Dedifferentiated amniotic fluid mesenchymal stem cell (primary cell): Measurements from ENCODE around the gene USP34.

Source experiments
- DNase-seq: peaks from one replicate; pipeline ENCODE4 v3.0.0-alpha.2; 2016; ENCODE audit errors: extremely low spot score

The USP34 gene

DNA sequence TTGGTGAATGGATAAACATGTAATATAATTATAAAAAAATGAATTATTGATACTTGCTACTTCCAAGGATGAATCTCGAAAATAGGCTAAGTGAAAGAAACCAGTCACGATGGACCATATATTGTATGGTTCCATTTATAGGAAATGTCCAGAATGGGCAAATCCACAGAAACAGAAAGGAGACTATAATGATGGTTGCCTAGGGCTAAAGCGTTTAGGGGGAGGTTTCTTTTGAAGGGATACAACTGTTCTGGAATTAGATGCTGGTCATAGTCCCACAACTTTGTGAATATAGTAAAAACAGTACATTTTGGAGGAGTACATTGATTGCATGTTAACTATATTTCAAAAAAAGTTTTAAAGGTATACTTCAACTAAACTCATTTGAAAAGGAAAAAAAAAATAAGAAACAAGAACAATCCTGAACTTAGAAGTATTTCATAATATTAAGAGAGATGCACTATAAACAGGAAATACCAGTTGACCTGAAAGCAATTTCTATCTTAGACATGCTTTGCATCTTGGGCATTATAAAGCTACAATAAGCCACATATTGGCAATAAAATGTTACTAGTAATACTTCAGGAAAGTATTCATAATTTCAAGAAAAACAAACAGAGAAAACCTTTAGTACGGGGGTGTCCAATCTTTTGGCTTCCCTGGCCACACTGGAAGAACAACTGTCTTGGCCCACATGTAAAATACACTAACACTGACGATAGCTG, 178.9 kb downstream of the USP34 start:
- DNase-seq = no peak

- peak; percentile 63 for DNase-seq
Observed at GRCh38 chr2:61288070-61288841, 182.6 kb downstream of the USP34 start.

- DNase-seq = no peak
Observed at GRCh38 chr2:61287254-61287653, 183.6 kb downstream of the USP34 start.

GRCh38 chr2:61283443-61284160, 187.3 kb downstream of the USP34 start:
- DNase-seq = no peak

- DNase-seq = no peak
Observed at GRCh38 chr2:61282104-61282590, 188.7 kb downstream of the USP34 start.

DNA sequence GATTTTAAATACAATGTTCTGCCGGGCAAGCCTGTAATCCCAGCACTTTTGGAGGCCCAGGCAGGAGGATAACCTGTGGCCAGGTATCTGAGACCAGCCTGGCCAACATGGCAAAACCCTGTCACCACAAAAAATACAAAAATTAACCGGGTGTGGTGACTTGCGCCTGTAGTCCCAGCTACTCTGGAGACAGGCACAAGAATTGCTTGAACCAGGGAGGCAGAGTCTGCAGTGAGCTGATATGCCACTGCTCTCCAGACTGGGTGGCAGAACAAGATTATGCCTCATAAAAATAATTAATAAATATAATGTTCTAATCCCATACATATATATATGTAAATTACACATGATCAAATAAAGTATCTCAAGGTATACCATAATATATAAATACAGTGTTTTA, 189.6 kb downstream of the USP34 start:
- DNase-seq = no peak

- no peak for DNase-seq
Observed at GRCh38 chr2:61277756-61278155, 193.1 kb downstream of the USP34 start.

DNA sequence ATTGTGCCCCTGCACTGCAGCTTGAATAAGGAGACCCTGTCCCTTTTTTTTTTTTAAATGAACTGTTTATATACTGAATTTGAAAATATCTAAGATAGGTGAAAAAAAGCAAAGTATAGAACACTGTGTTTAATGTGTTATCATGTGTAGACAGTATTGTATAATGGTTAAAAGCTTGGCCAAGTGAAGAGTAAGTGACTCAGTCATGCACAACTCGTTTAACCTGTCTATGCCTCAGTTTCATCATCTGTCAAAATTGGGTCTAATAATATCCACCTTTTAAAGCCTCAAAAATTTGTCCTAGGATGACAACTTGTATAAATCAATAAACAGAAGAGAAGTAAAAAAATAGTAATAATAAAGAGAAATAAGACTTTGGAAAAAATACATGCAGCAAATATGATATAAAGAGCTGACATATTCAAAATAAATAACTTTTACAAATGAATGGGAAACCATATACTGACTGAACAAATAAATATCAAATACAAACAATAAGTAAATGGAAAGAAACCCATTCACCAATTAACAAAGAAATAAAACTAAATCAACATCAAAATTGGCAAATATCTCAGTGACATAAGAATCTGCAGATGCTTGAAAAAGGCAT, 195.2 kb downstream of the USP34 start:
- DNase-seq = no peak

DNA sequence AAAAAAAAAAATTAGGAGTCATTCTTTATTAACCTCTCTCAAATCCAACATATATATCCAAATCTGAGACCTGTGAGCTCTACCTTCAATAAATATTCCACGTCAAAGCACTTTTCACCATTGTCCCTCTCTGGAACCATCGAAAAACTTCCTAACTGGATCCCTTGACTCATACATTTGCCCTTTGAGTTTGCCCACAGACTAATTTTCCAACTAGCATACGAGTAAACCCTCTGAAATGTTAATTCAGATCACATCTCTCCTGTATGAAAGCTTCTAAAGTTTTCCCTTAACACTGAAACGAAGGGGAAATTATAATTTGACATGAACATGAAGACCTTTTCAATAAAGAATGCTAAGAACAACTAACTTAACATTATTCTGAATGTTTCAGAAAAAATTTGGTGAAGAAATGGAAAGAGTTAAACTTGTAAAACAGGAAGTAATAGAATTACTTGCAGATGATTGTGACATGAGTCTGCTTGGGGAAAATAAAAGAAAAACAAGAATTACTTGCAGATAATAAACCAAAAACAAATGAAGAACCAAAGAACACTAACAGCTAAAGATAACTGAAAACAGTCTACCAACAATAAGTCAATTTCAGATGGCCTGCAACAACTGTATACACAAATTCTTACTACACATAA, 198.3 kb downstream of the USP34 start:
- DNase-seq = no peak

DNA sequence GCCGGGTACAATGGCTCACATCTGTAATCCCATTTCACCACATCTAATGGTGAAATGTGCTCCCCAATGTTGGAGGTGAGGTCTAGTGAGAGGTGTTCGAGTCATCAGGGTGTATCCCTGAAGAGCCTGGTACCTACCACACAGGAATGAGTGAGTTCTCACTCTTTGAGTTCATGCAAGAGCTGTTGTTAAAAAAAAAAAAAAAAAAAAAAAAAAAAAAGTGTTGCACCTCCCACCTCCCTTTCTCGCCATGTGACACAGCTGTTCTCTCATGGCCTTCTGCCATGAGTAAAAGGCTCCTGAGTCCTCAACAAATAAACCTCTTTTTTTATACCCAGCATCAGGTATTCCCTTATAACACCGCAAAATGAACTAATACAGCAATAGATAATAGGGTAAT, 202.6 kb downstream of the USP34 start:
- DNase-seq = no peak

DNA sequence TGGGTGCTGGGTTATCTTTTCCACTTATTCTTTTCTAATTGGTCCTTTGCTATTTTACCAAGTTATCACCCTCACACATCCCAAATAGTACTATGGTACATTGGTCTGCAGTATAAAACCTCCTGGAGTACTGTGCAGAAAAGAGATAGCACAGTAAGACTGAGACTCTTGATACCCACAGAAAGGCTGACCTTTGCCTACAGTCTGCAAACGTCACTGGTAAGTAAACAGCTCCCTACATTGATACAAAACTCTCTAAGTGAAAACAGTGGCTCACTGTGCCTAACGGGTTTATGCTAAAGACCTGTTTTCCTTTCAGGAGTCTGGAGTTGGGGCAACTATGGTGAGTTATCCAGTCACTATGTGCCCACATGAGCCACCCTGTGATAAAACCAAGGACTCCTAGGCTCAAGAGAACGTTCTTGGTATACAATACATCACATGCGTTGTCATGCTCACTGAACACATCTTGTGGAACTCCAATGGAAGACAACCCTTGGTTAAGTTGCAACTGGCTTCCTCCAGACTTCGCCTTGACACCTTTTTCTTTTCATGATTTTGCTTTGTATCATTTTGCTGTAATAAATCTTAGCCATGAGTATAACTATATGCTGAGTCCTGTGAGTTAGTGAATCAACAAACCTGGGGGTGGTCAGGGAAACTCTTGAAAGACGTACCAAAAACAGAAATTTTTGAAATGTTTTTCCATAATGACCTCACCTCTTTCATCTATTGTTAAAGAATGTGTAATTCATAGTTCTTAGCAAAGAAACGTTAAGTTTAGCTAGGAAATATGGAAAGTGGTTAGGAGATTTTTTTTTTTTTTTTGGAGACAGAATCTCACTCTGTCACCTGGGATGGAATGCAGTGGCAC, 204.0 kb downstream of the USP34 start:
- DNase-seq = no peak

DNA sequence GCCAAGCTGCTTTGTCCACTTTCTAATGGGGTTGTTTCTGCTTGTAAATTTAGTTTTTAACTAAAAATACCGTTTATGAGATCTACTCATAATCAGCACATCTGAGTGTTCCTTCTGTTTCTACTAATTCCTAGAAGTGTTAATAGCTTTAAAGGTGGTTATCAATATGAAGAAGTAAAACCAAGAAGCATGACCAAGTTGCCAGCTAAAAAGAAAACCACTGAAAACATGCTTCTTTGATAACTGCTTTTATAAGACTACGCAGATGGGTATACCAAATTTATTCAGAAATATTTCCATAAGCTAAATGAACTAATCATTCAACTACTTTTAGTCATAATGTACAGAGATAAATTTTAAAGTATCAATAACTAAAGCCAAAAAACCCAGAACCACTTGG, 207.1 kb downstream of the USP34 start:
- DNase-seq = no peak

- DNase-seq = no peak
Observed at GRCh38 chr2:61262699-61263098, 208.2 kb downstream of the USP34 start.

GRCh38 chr2:61257446-61257845, 213.4 kb downstream of the USP34 start:
- DNase-seq = no peak

DNA sequence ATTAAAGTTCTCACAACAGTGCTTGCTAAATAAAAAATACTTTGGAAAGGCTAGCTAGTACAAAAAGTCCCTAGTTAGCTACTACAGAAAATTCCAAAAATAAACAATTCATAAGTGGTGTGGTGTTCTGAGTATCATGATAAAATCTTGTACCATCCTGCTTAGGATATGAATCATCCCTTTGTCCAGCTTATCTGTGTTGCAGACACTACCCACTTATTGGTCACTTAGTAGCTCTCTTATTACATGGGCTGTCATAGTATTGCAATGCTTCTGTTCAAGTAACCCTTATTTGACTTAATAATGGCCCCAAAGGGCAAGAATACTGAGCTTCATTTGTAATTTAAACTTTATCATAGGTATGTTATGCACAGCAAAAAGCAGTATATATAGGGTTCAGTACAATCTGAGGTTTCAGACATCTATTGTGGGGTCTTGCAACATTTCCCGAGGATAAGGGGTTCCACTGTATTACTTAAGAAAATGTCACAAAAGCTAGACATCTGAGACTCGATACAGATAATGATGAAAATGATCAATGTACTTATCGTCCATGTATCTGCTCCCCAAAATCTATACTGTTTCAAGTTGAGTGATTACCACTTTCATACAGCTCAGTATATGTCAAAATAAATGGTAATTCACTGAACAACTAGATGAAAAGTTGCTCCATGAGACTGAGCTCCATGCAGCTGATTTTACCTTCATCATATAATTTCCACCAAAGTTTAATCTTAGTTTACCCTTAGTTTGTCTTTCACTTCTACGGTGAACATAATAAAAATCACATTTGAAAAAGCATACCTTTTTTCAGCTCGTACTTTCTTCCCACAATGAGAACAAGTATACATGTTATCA, 215.1 kb downstream of the USP34 start:
- peak; percentile 58 for DNase-seq

DNA sequence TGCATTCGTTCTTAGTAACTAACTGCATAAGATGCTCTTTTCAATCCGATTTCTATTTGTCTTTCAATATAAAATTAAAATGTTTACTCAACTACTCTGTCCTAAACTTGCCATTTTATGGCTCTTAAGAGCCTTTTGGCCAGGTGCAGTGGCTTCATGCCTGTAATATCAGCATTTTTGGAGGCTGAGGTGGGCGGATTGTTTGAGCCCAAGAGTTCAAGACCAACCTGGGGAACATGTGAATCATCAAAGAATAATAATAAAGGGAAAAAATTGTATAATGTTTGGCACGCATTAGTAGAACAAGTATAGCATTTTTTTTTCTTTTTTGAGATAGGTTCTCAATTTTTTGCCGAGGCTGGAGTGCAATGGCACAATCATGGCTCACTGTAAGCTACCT, 216.4 kb downstream of the USP34 start:
- no peak for DNase-seq

GRCh38 chr2:61253136-61253535, 217.8 kb downstream of the USP34 start:
- DNase-seq = no peak

GRCh38 chr2:61252031-61252430, 218.9 kb downstream of the USP34 start:
- DNase-seq = no peak

DNA sequence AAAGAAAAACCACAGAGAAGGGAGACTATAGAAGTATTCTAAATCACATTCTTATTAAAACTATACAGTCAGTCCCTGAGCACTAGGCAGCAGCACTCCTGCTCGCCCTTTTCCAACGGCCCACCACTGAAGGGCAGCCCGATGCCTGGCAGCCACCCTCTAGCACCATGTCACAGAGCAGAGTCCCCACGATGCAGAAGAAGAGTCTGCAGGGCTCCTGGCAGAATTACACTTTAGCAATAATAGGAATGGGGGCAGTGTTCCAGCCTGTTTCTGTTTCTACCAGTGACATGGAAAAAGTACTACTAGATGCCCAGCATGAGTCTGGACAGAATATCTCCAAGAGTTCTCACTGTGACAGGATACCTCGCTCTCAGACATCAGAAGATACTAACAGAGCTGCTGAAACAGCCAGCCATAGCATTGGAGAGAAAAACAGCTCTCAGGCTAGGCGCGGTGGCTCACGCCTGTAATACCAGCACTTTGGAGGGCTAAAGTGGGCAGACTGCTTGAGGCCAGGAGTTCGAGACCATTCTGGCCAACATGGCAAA, 221.3 kb downstream of the USP34 start:
- no peak for DNase-seq
